ENCODE results near the gene UBE2Q2.
"Not testable (repeated sequence)": the region's sequence is repeated elsewhere in the genome, so short reads cannot be mapped to it uniquely, and the experiment has no call there.

UBE2Q2 gene

GRCh38 chr15:75841626-75842025 is 1.6 kb upstream of the UBE2Q2 start:
- Mint-ChIP-seq H3K9me3 (no peaks in the 10 kb centered on the region), H3K27me3 (no peaks in the 10 kb centered on the region), H3K36me3 (no peaks in the 10 kb centered on the region), H3K4me3 (peak overlapping the region; percentile 4), H3K27ac (peak overlapping the region; percentile 25), H3K4me1 (peaks cover 32% of the 10 kb centered on the region)

- peak overlapping the region; percentile 97 for H3K4me3 Mint-ChIP-seq
- H3K36me3 Mint-ChIP-seq, result peaks cover 2% of the 10 kb centered on the region
- no peaks in the 10 kb centered on the region for H3K9me3 Mint-ChIP-seq
- H3K27me3 Mint-ChIP-seq, result no peaks in the 10 kb centered on the region
- H3K4me1 Mint-ChIP-seq, result peaks cover 55% of the 10 kb centered on the region
- peak overlapping the region; percentile 94 for H3K27ac Mint-ChIP-seq
These were observed 683 bp downstream of the UBE2Q2 start for GRCh38 chr15:75843678-75844581.

GRCh38 chr15:75844629-75845335 is 1.5 kb downstream of the UBE2Q2 start:
- no peaks in the 10 kb centered on the region for H3K27me3 Mint-ChIP-seq
- peak overlapping the region; percentile 97 for H3K4me3 Mint-ChIP-seq
- H3K4me1 Mint-ChIP-seq, result peaks cover 64% of the 10 kb centered on the region
- peaks cover 2% of the 10 kb centered on the region for H3K36me3 Mint-ChIP-seq
- H3K9me3 Mint-ChIP-seq, result no peaks in the 10 kb centered on the region
- peak overlapping the region; percentile 94 for H3K27ac Mint-ChIP-seq

GRCh38 chr15:75849167-75849566 is 5.9 kb downstream of the UBE2Q2 start:
- Mint-ChIP-seq H3K27ac (no peak overlapping the region), H3K9me3 (no peaks in the 10 kb centered on the region), H3K4me3 (no peak overlapping the region), H3K36me3 (peaks cover 10% of the 10 kb centered on the region), H3K27me3 (no peaks in the 10 kb centered on the region), H3K4me1 (peaks cover 85% of the 10 kb centered on the region)

- Mint-ChIP-seq H3K27me3 (no peaks in the 10 kb centered on the region), H3K27ac (no peak overlapping the region), H3K36me3 (peaks cover 10% of the 10 kb centered on the region), H3K4me3 (no peak overlapping the region), H3K4me1 (peaks cover 74% of the 10 kb centered on the region), H3K9me3 (no peaks in the 10 kb centered on the region)
These were observed 7.5 kb downstream of the UBE2Q2 start for GRCh38 chr15:75850708-75851107.

- Mint-ChIP-seq H3K36me3 (peaks cover 10% of the 10 kb centered on the region), H3K4me1 (peaks cover 67% of the 10 kb centered on the region)
- not testable (repeated sequence) for H3K4me3 Mint-ChIP-seq, H3K27me3 Mint-ChIP-seq, H3K9me3 Mint-ChIP-seq, H3K27ac Mint-ChIP-seq
These were observed 8.3 kb downstream of the UBE2Q2 start for GRCh38 chr15:75851566-75851965.

- H3K27me3 Mint-ChIP-seq, result no peaks in the 10 kb centered on the region
- H3K4me3 Mint-ChIP-seq, result no peak overlapping the region
- H3K27ac Mint-ChIP-seq, result no peak overlapping the region
- H3K9me3 Mint-ChIP-seq, result no peaks in the 10 kb centered on the region
- peaks cover 11% of the 10 kb centered on the region for H3K36me3 Mint-ChIP-seq
- peaks cover 42% of the 10 kb centered on the region for H3K4me1 Mint-ChIP-seq
These were observed 14.6 kb downstream of the UBE2Q2 start for GRCh38 chr15:75857886-75858285.

- Mint-ChIP-seq H3K27me3 (no peaks in the 10 kb centered on the region), H3K9me3 (no peaks in the 10 kb centered on the region), H3K36me3 (peaks cover 19% of the 10 kb centered on the region), H3K4me1 (peaks cover 65% of the 10 kb centered on the region), H3K4me3 (no peak overlapping the region), H3K27ac (no peak overlapping the region)
These were observed 18.6 kb downstream of the UBE2Q2 start for GRCh38 chr15:75861750-75862402.

GRCh38 chr15:75862796-75863195 is 19.5 kb downstream of the UBE2Q2 start:
- peaks cover 19% of the 10 kb centered on the region for H3K36me3 Mint-ChIP-seq
- H3K4me1 Mint-ChIP-seq, result peaks cover 72% of the 10 kb centered on the region
- no peaks in the 10 kb centered on the region for H3K27me3 Mint-ChIP-seq
- H3K9me3 Mint-ChIP-seq, result no peaks in the 10 kb centered on the region
- no peak overlapping the region for H3K4me3 Mint-ChIP-seq
- no peak overlapping the region for H3K27ac Mint-ChIP-seq

GRCh38 chr15:75864213-75865059 is 21.2 kb downstream of the UBE2Q2 start:
- Mint-ChIP-seq H3K27ac (no peak overlapping the region), H3K4me1 (peaks cover 61% of the 10 kb centered on the region), H3K36me3 (peaks cover 17% of the 10 kb centered on the region), H3K27me3 (no peaks in the 10 kb centered on the region), H3K9me3 (no peaks in the 10 kb centered on the region), H3K4me3 (no peak overlapping the region)

- Mint-ChIP-seq H3K27ac (peak overlapping the region; percentile 35), H3K4me1 (peaks cover 48% of the 10 kb centered on the region), H3K36me3 (peaks cover 17% of the 10 kb centered on the region)
- not testable (repeated sequence) for H3K9me3 Mint-ChIP-seq, H3K27me3 Mint-ChIP-seq, H3K4me3 Mint-ChIP-seq
These were observed 22.8 kb downstream of the UBE2Q2 start for GRCh38 chr15:75866045-75866444.

GRCh38 chr15:75866916-75867315 is 23.7 kb downstream of the UBE2Q2 start:
- Mint-ChIP-seq H3K36me3 (peaks cover 14% of the 10 kb centered on the region), H3K27me3 (no peaks in the 10 kb centered on the region), H3K4me3 (no peak overlapping the region), H3K4me1 (peaks cover 45% of the 10 kb centered on the region), H3K9me3 (no peaks in the 10 kb centered on the region), H3K27ac (no peak overlapping the region)

GRCh38 chr15:75867449-75867848 is 24.2 kb downstream of the UBE2Q2 start:
- Mint-ChIP-seq H3K27me3 (no peaks in the 10 kb centered on the region), H3K9me3 (no peaks in the 10 kb centered on the region), H3K4me3 (no peak overlapping the region), H3K36me3 (peaks cover 14% of the 10 kb centered on the region), H3K4me1 (peaks cover 45% of the 10 kb centered on the region), H3K27ac (no peak overlapping the region)

- Mint-ChIP-seq H3K36me3 (peaks cover 13% of the 10 kb centered on the region), H3K27me3 (no peaks in the 10 kb centered on the region), H3K27ac (no peak overlapping the region), H3K4me1 (peaks cover 44% of the 10 kb centered on the region), H3K4me3 (no peak overlapping the region), H3K9me3 (no peaks in the 10 kb centered on the region)
These were observed 24.8 kb downstream of the UBE2Q2 start for GRCh38 chr15:75868019-75868418.

- no peak overlapping the region for H3K4me3 Mint-ChIP-seq
- peaks cover 39% of the 10 kb centered on the region for H3K4me1 Mint-ChIP-seq
- no peaks in the 10 kb centered on the region for H3K9me3 Mint-ChIP-seq
- no peak overlapping the region for H3K27ac Mint-ChIP-seq
- H3K36me3 Mint-ChIP-seq, result peaks cover 18% of the 10 kb centered on the region
- H3K27me3 Mint-ChIP-seq, result no peaks in the 10 kb centered on the region
These were observed 26.2 kb downstream of the UBE2Q2 start for GRCh38 chr15:75869446-75869845.

Data from activated naive CD4-positive, alpha-beta T cell treated with anti-CD3 and anti-CD28 coated beads, Interleukin-2, amount 50 U/mL, for 24 hours (primary cell).